Hematopoietic multipotent progenitor cell treated with erythropoietin and hydrocortisone succinate and interleukin-3 and kit ligand, for 15 days (in vitro differentiated cells): ENCODE data around the gene TRPM7.

Experiments used
- DNase-seq: peaks from one replicate; pipeline ENCODE4 v3.0.0-alpha.2; 2015; ENCODE audit warnings: low spot score

The TRPM7 gene

GRCh38 chr15:50562735-50563640 is 123.6 kb downstream of the TRPM7 start:
- no peak for DNase-seq

GRCh38 chr15:50558012-50558411 is 128.6 kb downstream of the TRPM7 start:
- DNase-seq = no peak

GRCh38 chr15:50556642-50557371 is 129.8 kb downstream of the TRPM7 start:
- DNase-seq = no peak

GRCh38 chr15:50552238-50552637 is 134.4 kb downstream of the TRPM7 start:
- no peak for DNase-seq

GRCh38 chr15:50549326-50549725 is 137.3 kb downstream of the TRPM7 start:
- DNase-seq = no peak

GRCh38 chr15:50546566-50546965 is 140.0 kb downstream of the TRPM7 start, which contains the start of gene USP50:
TSS of gene USP50 (minus strand) at chr15:50546666. CDS start at chr15:50546525, 141 bp downstream.
- DNase-seq = no peak

- DNase-seq = no peak
Measured at GRCh38 chr15:50544368-50544767, 142.2 kb downstream of the TRPM7 start.

GRCh38 chr15:50543556-50543955 is 143.0 kb downstream of the TRPM7 start:
- DNase-seq = no peak

- DNase-seq = no peak
Measured at GRCh38 chr15:50542887-50543210, 143.7 kb downstream of the TRPM7 start.

- no peak for DNase-seq
Measured at GRCh38 chr15:50531766-50532165, 154.8 kb downstream of the TRPM7 start.

GRCh38 chr15:50531163-50531562 is 155.4 kb downstream of the TRPM7 start:
- no peak for DNase-seq

GRCh38 chr15:50523851-50524251 is 162.7 kb downstream of the TRPM7 start:
- DNase-seq = no peak

- DNase-seq = no peak
Measured at GRCh38 chr15:50519740-50520425, 166.7 kb downstream of the TRPM7 start.

- DNase-seq = no peak
Measured at GRCh38 chr15:50513001-50513400, 173.6 kb downstream of the TRPM7 start.
